ENCODE results near the gene SRSF2. TPM values are rescaled to one million over a fixed set of nuclear protein-coding genes. Genes with fewer than 3 reads are reported as not detected.

Gene SRSF2
- total and polyA plus RNA-seq, 9 of the 15 experiments (the other 6 are each of a cell fraction or from before 2014, with no cell fraction given): 161 to 583 (median 393) TPM

DNA sequence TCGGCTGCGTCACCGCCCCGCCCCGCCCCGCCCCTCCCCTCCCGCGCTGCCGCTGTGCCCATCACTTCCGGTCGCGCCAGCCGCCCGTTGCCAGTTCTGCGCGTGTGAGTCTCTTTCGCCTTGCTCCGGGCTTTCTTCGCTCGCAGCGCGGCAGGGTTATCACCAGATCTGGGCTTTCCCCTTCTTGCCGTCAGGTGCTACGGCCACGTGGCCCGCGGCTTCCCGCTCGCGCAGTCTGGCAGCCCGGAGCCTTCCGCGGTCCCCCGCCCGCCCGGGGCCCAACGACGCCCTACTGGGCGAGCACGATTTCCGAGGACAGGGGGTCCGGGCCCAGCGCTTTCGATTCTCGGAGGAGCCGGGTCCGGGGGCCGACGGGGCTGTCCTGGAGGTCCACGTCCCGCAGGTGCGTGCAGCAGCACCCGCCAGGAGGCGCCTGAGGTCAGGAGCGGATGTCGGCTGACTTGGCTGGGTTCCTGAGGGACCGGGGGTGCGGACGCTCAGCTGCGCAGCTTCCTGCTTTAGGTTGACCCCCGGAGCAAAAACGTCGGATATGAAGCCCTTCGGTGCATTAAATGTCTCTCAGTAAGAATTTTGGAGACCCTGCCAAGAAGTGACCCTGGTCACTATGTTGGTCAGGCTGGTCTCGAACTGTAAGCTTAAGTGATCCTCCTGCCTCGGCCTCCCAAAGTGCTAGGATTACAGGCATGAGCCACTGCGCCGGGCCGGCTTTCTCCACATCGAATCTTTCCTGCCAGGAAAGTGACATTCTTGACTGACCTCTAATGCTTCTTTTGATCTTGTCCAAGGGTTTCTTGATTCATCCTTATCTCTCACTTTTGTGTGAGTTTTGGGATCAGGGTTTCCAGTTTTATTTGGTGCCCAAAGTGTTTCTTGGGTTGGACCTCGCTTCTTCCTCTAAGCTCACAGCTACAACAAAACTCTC is 10.1 kb downstream of the SRSF2 start, which contains the start of gene METTL23 (continued):
- TF ChIP-seq, protein P1, sequence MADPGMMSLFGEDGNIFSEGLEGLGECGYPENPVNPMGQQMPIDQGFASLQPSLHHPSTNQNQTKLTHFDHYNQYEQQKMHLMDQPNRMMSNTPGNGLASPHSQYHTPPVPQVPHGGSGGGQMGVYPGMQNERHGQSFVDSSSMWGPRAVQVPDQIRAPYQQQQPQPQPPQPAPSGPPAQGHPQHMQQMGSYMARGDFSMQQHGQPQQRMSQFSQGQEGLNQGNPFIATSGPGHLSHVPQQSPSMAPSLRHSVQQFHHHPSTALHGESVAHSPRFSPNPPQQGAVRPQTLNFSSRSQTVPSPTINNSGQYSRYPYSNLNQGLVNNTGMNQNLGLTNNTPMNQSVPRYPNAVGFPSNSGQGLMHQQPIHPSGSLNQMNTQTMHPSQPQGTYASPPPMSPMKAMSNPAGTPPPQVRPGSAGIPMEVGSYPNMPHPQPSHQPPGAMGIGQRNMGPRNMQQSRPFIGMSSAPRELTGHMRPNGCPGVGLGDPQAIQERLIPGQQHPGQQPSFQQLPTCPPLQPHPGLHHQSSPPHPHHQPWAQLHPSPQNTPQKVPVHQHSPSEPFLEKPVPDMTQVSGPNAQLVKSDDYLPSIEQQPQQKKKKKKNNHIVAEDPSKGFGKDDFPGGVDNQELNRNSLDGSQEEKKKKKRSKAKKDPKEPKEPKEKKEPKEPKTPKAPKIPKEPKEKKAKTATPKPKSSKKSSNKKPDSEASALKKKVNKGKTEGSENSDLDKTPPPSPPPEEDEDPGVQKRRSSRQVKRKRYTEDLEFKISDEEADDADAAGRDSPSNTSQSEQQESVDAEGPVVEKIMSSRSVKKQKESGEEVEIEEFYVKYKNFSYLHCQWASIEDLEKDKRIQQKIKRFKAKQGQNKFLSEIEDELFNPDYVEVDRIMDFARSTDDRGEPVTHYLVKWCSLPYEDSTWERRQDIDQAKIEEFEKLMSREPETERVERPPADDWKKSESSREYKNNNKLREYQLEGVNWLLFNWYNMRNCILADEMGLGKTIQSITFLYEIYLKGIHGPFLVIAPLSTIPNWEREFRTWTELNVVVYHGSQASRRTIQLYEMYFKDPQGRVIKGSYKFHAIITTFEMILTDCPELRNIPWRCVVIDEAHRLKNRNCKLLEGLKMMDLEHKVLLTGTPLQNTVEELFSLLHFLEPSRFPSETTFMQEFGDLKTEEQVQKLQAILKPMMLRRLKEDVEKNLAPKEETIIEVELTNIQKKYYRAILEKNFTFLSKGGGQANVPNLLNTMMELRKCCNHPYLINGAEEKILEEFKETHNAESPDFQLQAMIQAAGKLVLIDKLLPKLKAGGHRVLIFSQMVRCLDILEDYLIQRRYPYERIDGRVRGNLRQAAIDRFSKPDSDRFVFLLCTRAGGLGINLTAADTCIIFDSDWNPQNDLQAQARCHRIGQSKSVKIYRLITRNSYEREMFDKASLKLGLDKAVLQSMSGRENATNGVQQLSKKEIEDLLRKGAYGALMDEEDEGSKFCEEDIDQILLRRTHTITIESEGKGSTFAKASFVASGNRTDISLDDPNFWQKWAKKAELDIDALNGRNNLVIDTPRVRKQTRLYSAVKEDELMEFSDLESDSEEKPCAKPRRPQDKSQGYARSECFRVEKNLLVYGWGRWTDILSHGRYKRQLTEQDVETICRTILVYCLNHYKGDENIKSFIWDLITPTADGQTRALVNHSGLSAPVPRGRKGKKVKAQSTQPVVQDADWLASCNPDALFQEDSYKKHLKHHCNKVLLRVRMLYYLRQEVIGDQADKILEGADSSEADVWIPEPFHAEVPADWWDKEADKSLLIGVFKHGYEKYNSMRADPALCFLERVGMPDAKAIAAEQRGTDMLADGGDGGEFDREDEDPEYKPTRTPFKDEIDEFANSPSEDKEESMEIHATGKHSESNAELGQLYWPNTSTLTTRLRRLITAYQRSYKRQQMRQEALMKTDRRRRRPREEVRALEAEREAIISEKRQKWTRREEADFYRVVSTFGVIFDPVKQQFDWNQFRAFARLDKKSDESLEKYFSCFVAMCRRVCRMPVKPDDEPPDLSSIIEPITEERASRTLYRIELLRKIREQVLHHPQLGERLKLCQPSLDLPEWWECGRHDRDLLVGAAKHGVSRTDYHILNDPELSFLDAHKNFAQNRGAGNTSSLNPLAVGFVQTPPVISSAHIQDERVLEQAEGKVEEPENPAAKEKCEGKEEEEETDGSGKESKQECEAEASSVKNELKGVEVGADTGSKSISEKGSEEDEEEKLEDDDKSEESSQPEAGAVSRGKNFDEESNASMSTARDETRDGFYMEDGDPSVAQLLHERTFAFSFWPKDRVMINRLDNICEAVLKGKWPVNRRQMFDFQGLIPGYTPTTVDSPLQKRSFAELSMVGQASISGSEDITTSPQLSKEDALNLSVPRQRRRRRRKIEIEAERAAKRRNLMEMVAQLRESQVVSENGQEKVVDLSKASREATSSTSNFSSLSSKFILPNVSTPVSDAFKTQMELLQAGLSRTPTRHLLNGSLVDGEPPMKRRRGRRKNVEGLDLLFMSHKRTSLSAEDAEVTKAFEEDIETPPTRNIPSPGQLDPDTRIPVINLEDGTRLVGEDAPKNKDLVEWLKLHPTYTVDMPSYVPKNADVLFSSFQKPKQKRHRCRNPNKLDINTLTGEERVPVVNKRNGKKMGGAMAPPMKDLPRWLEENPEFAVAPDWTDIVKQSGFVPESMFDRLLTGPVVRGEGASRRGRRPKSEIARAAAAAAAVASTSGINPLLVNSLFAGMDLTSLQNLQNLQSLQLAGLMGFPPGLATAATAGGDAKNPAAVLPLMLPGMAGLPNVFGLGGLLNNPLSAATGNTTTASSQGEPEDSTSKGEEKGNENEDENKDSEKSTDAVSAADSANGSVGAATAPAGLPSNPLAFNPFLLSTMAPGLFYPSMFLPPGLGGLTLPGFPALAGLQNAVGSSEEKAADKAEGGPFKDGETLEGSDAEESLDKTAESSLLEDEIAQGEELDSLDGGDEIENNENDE (IDR thresholded peaks at IDR 0.05; ENCODE audit: low read depth, low read length): no peak
- TF ChIP-seq ZNF134 (CRISPR knock-in tag; conservative IDR thresholded peaks at IDR 0.05) (no peak), MTA3 (IDR thresholded peaks at IDR 0.05; ENCODE audit: borderline replicate concordance) (peak; percentile 28; the same call in 1 of the 2 replicates), NCOA4 (IDR thresholded peaks at IDR 0.05; ENCODE audit: partially characterized antibody) (no peak), BHLHE40 (IDR thresholded peaks at IDR 0.05; ENCODE audit: low read length) (peak; percentile 97), KLF16 (IDR thresholded peaks at IDR 0.05) (no peak), ZSCAN32 (CRISPR knock-in tag; IDR thresholded peaks at IDR 0.05) (no peak), PML (IDR thresholded peaks at IDR 0.05; ENCODE audit: low read length) (no peak), GTF2A2 (tag; IDR thresholded peaks at IDR 0.05) (no peak), KLF6 (CRISPR knock-in tag; IDR thresholded peaks at IDR 0.05; ENCODE audit: borderline replicate concordance) (no peak; the same call in 1 of the 2 replicates), ZNF717 (CRISPR knock-in tag; IDR thresholded peaks at IDR 0.05) (no peak), ZNF174 (CRISPR knock-in tag; IDR thresholded peaks at IDR 0.05) (no peak), PHB2 (IDR thresholded peaks at IDR 0.05; ENCODE audit: low read depth) (no peak), TEAD1 (CRISPR knock-in tag; IDR thresholded peaks at IDR 0.05) (no peak), TFAM (CRISPR knock-in tag; conservative IDR thresholded peaks at IDR 0.05) (no peak), USF1 (CRISPR knock-in tag; IDR thresholded peaks at IDR 0.05) (peak; percentile 83), TAF9B (IDR thresholded peaks at IDR 0.05; ENCODE audit: partially characterized antibody) (peak; percentile 21), ZNF75A (CRISPR knock-in tag; IDR thresholded peaks at IDR 0.05) (no peak)

Data from K562 (cell line).